Calu3 (cell line): ENCODE results near the gene CDC25A. TPM values are rescaled to one million over a fixed set of nuclear protein-coding genes. Genes with fewer than 3 reads are reported as not detected.
"Not testable (repeated sequence)": the region's sequence is repeated elsewhere in the genome, so short reads cannot be mapped to it uniquely, and the experiment has no call there.

ENCODE experiments used
- BruUV-seq: library from RNA; stranded (reverse); fragments of 400-500 nt; replicated peaks from 2 replicates; lab custom pipeline; 2021; lab: Mats Ljungman, UMichigan
- CTCF ChIA-PET: fragments of 300-600 bp; sonication (Branson Sonifier 250); formaldehyde crosslinking; loops from one replicate; lab custom pipeline; 2022; ENCODE audit warnings: antibody characterized with exemption; lab: Charles Lee
- DNase-seq: peaks from one replicate; pipeline ENCODE4 v3.0.0; 2022
- H3K27ac Mint-ChIP-seq: one replicate; pipeline ENCODE4 v1.8.0; 2022; ENCODE audit warnings: mixed read lengths; ENCODE audit not compliant: unreplicated experiment
- H3K27me3 Mint-ChIP-seq: one replicate; pipeline ENCODE4 v1.8.0; 2022; ENCODE audit warnings: mixed read lengths; ENCODE audit not compliant: unreplicated experiment
- H3K36me3 Mint-ChIP-seq: one replicate; pipeline ENCODE4 v1.8.0; 2022; ENCODE audit warnings: mild to moderate bottlenecking, moderate library complexity, mixed read lengths; ENCODE audit not compliant: insufficient read depth, unreplicated experiment
- H3K4me1 Mint-ChIP-seq: one replicate; pipeline ENCODE4 v1.8.0; 2022; ENCODE audit warnings: mild to moderate bottlenecking, low read depth, mixed read lengths; ENCODE audit not compliant: unreplicated experiment
- H3K4me3 Mint-ChIP-seq: one replicate; pipeline ENCODE4 v1.8.0; 2022; ENCODE audit warnings: mild to moderate bottlenecking, low read depth, moderate library complexity, mixed read lengths; ENCODE audit not compliant: unreplicated experiment
- H3K9me3 Mint-ChIP-seq: one replicate; pipeline ENCODE4 v1.8.0; 2022; ENCODE audit warnings: low read depth, mixed read lengths; ENCODE audit not compliant: unreplicated experiment
- CTCF ChIP-seq: fragments of 200-600 bp; IDR thresholded peaks from one replicate; pipeline ENCODE4 v1.8.0; 2022; ENCODE audit warnings: antibody characterized with exemption; ENCODE audit not compliant: unreplicated experiment
- intact Hi-C: fragments of 100-400 bp; cut with micrococcal nuclease; formaldehyde crosslinking; loops from one replicate; pipeline ENCODE4 v1.10.0; 2022; ENCODE audit not compliant: unreplicated experiment
- total RNA-seq: library from RNA; stranded (reverse); gene quantifications from 2 replicates; pipeline ENCODE4 v1.2.3, GENCODE V29; 2022

The CDC25A gene
- total RNA-seq, 1 experiment from 2014 or later: 18.2 TPM

- Mint-ChIP-seq H3K4me3 (no peak overlapping the region), H3K36me3 (no peaks in the 10 kb centered on the region), H3K27ac (no peak overlapping the region), H3K27me3 (no peaks in the 10 kb centered on the region), H3K9me3 (no peaks in the 10 kb centered on the region), H3K4me1 (no peaks in the 10 kb centered on the region)
- BruUV-seq: no TSS peak
- CTCF ChIA-PET: no interaction called here
- DNase-seq: no peak
- intact Hi-C loops: no loop called here
- no peak for TF ChIP-seq CTCF
Observed at GRCh38 chr3:48118322-48118721, 69.9 kb downstream of the CDC25A start.

- no peak for DNase-seq
- H3K27ac Mint-ChIP-seq: no peak overlapping the region
- no TSS peak for BruUV-seq
- no peaks in the 10 kb centered on the region for H3K27me3 Mint-ChIP-seq
- CTCF ChIA-PET: interaction anchor here (0.7 kb wide), 1 partner anchor 60 kb away, joined by 3 read pairs; no protein-coding TSS in a partner anchor
- no peaks in the 10 kb centered on the region for H3K4me1 Mint-ChIP-seq
- no peak overlapping the region for H3K4me3 Mint-ChIP-seq
- TF ChIP-seq CTCF: no peak
- intact Hi-C loops: no loop called here
- no peaks in the 10 kb centered on the region for H3K9me3 Mint-ChIP-seq
- no peaks in the 10 kb centered on the region for H3K36me3 Mint-ChIP-seq
Observed at GRCh38 chr3:48112813-48113212, 75.4 kb downstream of the CDC25A start.

- DNase-seq, H3K27me3 Mint-ChIP-seq, CTCF ChIA-PET, H3K27ac Mint-ChIP-seq, H3K36me3 Mint-ChIP-seq, BruUV-seq, H3K4me1 Mint-ChIP-seq, intact Hi-C loops, H3K4me3 Mint-ChIP-seq, H3K9me3 Mint-ChIP-seq: not testable (repeated sequence)
Observed at GRCh38 chr3:48112108-48112791, 76.0 kb downstream of the CDC25A start.

GRCh38 chr3:48110463-48110862 lies 77.8 kb downstream of the CDC25A start:
- Mint-ChIP-seq H3K4me3 (no peak overlapping the region), H3K27me3 (no peaks in the 10 kb centered on the region), H3K9me3 (no peaks in the 10 kb centered on the region), H3K36me3 (no peaks in the 10 kb centered on the region), H3K4me1 (no peaks in the 10 kb centered on the region), H3K27ac (no peak overlapping the region)
- intact Hi-C loops: no loop called here
- CTCF ChIA-PET: no interaction called here
- no TSS peak for BruUV-seq
- DNase-seq: no peak
- TF ChIP-seq CTCF: no peak

- no peaks in the 10 kb centered on the region for H3K9me3 Mint-ChIP-seq
- DNase-seq: no peak
- no TSS peak for BruUV-seq
- H3K36me3 Mint-ChIP-seq: no peaks in the 10 kb centered on the region
- no peak overlapping the region for H3K27ac Mint-ChIP-seq
- CTCF ChIA-PET: no interaction called here
- H3K27me3 Mint-ChIP-seq: no peaks in the 10 kb centered on the region
- H3K4me1 Mint-ChIP-seq: no peaks in the 10 kb centered on the region
- TF ChIP-seq CTCF: no peak
- no peak overlapping the region for H3K4me3 Mint-ChIP-seq
- intact Hi-C loops: no loop called here
Observed at GRCh38 chr3:48107227-48107626, 81.0 kb downstream of the CDC25A start.
